ENCODE data around the gene COMP.

DNA sequence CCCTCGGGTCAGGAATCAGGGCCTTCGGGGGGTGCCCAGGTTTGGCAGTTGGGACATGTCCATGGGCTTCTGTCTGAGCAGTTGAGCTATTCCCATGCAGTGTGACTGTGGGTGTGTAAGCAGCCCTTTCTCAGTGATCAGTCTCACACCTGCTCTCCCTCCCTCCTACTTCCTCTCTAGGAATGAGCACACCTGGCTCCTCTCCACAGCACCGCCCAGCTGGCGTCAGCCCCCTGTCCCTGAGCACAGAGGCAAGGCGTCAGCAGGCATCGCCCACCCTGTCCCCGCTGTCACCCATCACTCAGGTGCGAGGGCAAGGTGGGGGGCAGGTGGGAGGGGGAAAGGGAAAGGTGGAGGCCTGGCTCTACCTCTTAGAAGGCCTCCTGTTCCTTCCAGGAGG lies 25.9 kb downstream of the COMP start:
- TF ChIP-seq, protein P1, sequence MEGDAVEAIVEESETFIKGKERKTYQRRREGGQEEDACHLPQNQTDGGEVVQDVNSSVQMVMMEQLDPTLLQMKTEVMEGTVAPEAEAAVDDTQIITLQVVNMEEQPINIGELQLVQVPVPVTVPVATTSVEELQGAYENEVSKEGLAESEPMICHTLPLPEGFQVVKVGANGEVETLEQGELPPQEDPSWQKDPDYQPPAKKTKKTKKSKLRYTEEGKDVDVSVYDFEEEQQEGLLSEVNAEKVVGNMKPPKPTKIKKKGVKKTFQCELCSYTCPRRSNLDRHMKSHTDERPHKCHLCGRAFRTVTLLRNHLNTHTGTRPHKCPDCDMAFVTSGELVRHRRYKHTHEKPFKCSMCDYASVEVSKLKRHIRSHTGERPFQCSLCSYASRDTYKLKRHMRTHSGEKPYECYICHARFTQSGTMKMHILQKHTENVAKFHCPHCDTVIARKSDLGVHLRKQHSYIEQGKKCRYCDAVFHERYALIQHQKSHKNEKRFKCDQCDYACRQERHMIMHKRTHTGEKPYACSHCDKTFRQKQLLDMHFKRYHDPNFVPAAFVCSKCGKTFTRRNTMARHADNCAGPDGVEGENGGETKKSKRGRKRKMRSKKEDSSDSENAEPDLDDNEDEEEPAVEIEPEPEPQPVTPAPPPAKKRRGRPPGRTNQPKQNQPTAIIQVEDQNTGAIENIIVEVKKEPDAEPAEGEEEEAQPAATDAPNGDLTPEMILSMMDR (IDR thresholded peaks at IDR 0.05) = no peak
- TF ChIP-seq EP300 (IDR thresholded peaks at IDR 0.05) (no peak), POLR2AphosphoS5 (IDR thresholded peaks at IDR 0.05) (no peak), POLR2A (IDR thresholded peaks at IDR 0.05; ENCODE audit: low read depth) (no peak)

Data from esophagus muscularis mucosa (tissue), 4 donors.